SK-N-MC (cell line): Measurements from ENCODE around the gene SYPL2.
A peak's percentile ranks its signal among the peaks of the same experiment; 100 is the strongest.

Experiments
- DNase-seq: peaks from one replicate; pipeline ENCODE4 v3.0.0-alpha.2; 2011; ENCODE audit warnings: low read depth, low spot score
- H3K27ac ChIP-seq: fragments of 200-600 bp; sonication (generic); 2 replicates; pipeline ENCODE4 v1.5.1; 2016; ENCODE audit warnings: mixed run types
- H3K36me3 ChIP-seq: fragments of 200-600 bp; sonication (generic); 2 replicates; pipeline ENCODE4 v1.6.1; 2017; ENCODE audit warnings: antibody characterized with exemption, low read length, mixed read lengths; ENCODE audit not compliant: insufficient read depth
- H3K4me3 ChIP-seq: fragments of 200-600 bp; sonication (generic); 2 replicates; pipeline ENCODE4 v1.5.1; 2016
- H3K9ac ChIP-seq: fragments of 200-600 bp; sonication (generic); 2 replicates; pipeline ENCODE4 v1.8.0; 2017; ENCODE audit warnings: mixed run types, mixed read lengths; ENCODE audit not compliant: insufficient read length
- H3K9me3 ChIP-seq: fragments of 200-600 bp; sonication (generic); 2 replicates; pipeline ENCODE4 v1.6.1; 2017; ENCODE audit warnings: low read depth, mild to moderate bottlenecking, antibody characterized with exemption, low read length, moderate library complexity, mixed read lengths
- EZH2 ChIP-seq: fragments of 200-600 bp; sonication (generic); IDR thresholded peaks from one replicate; pipeline ENCODE4 v1.6.1; 2017; ENCODE audit warnings: antibody characterized with exemption
- FOXP2 ChIP-seq: optimal IDR thresholded peaks from 2 replicates; pipeline ENCODE3; 2011; ENCODE audit warnings: mild to moderate bottlenecking, moderate library complexity; ENCODE audit not compliant: insufficient read depth; ENCODE audit errors: extremely low read length, control extremely low read depth
- POLR2AphosphoS5 ChIP-seq: IDR thresholded peaks from 2 replicates; pipeline ENCODE4 v1.6.1; 2012; ENCODE audit warnings: mild to moderate bottlenecking, low read depth, low read length, borderline replicate concordance

Gene SYPL2

GRCh38 chr1:109527098-109527811 is 60.9 kb downstream of the SYPL2 start:
- no peaks in the 10 kb centered on the region for H3K9me3 ChIP-seq
- no peak for DNase-seq
- no peak overlapping the region for H3K27ac ChIP-seq
- TF ChIP-seq EZH2 (no peak), POLR2AphosphoS5 (no peak), FOXP2 (no peak)
- no peaks in the 10 kb centered on the region for H3K36me3 ChIP-seq
- H3K4me3 ChIP-seq, result no peak overlapping the region
- H3K9ac ChIP-seq, result no peak overlapping the region

GRCh38 chr1:109527846-109528695 is 61.7 kb downstream of the SYPL2 start:
- no peaks in the 10 kb centered on the region for H3K36me3 ChIP-seq
- H3K9ac ChIP-seq, result no peak overlapping the region
- H3K27ac ChIP-seq, result no peak overlapping the region
- TF ChIP-seq POLR2AphosphoS5 (no peak), EZH2 (no peak), FOXP2 (no peak)
- no peaks in the 10 kb centered on the region for H3K9me3 ChIP-seq
- no peak for DNase-seq
- no peak overlapping the region for H3K4me3 ChIP-seq

- Histone ChIP-seq H3K9me3 (no peaks in the 10 kb centered on the region), H3K27ac (no peak overlapping the region), H3K4me3 (no peak overlapping the region), H3K9ac (no peak overlapping the region), H3K36me3 (no peaks in the 10 kb centered on the region)
- DNase-seq, result no peak
- no peak for TF ChIP-seq EZH2
- no peak for TF ChIP-seq POLR2AphosphoS5
- TF ChIP-seq FOXP2, result no peak
Observed at GRCh38 chr1:109528712-109529111, 62.4 kb downstream of the SYPL2 start.

- Histone ChIP-seq H3K9ac (peak overlapping the region; percentile 64), H3K4me3 (no peak overlapping the region), H3K9me3 (no peaks in the 10 kb centered on the region), H3K27ac (no peak overlapping the region; the same call in 1 of the 2 replicates), H3K36me3 (no peaks in the 10 kb centered on the region)
- TF ChIP-seq FOXP2, result no peak
- TF ChIP-seq POLR2AphosphoS5, result no peak
- TF ChIP-seq EZH2, result no peak
- DNase-seq, result no peak
Observed at GRCh38 chr1:109529881-109530456, 63.6 kb downstream of the SYPL2 start.

- H3K9me3 ChIP-seq, result no peaks in the 10 kb centered on the region
- DNase-seq, result no peak
- no peaks in the 10 kb centered on the region for H3K36me3 ChIP-seq
- TF ChIP-seq FOXP2 (no peak), POLR2AphosphoS5 (no peak), EZH2 (no peak)
- H3K27ac ChIP-seq, result no peak overlapping the region
- no peak overlapping the region for H3K4me3 ChIP-seq
- H3K9ac ChIP-seq, result no peak overlapping the region
Observed at GRCh38 chr1:109530457-109531087, 64.2 kb downstream of the SYPL2 start.

- H3K27ac ChIP-seq, result no peak overlapping the region
- no peak overlapping the region for H3K9ac ChIP-seq
- no peak overlapping the region for H3K4me3 ChIP-seq
- H3K36me3 ChIP-seq, result no peaks in the 10 kb centered on the region
- no peaks in the 10 kb centered on the region for H3K9me3 ChIP-seq
- TF ChIP-seq EZH2 (no peak), FOXP2 (no peak), POLR2AphosphoS5 (no peak)
- DNase-seq, result no peak
Observed at GRCh38 chr1:109531380-109531779, 65.0 kb downstream of the SYPL2 start.
